Smooth muscle cell (in vitro differentiated cells): ENCODE results near the gene CCDC152. TPM values are rescaled to one million over a fixed set of nuclear protein-coding genes. Genes with fewer than 3 reads are reported as not detected.

Experiments used
- DNase-seq: peaks from one replicate; lab custom pipeline; 2025; ENCODE audit not compliant: unreplicated experiment; lab: John Stamatoyannopoulos, UW
- H2AFZ ChIP-seq: fragments of 200-600 bp; sonication (generic); 2 replicates; pipeline ENCODE4 v1.6.0; 2016; ENCODE audit warnings: antibody characterized with exemption, low read depth, mild to moderate bottlenecking
- H3F3A ChIP-seq: fragments of 200-600 bp; sonication (generic); 2 replicates; pipeline ENCODE4 v1.6.0; 2017; ENCODE audit warnings: antibody characterized with exemption, low read depth
- H3K27ac ChIP-seq: fragments of 200-600 bp; sonication (generic); 2 replicates; pipeline ENCODE4 v1.5.1; 2016; ENCODE audit warnings: low read depth, mild to moderate bottlenecking
- H3K27me3 ChIP-seq: fragments of 200-600 bp; sonication (generic); 2 replicates; pipeline ENCODE4 v1.6.1; 2016; ENCODE audit warnings: low read depth, mild to moderate bottlenecking
- H3K36me3 ChIP-seq: fragments of 200-600 bp; sonication (generic); 2 replicates; pipeline ENCODE4 v1.5.1; 2016; ENCODE audit warnings: low read depth
- H3K4me1 ChIP-seq: fragments of 200-600 bp; sonication (generic); 2 replicates; pipeline ENCODE4 v1.5.1; 2016; ENCODE audit warnings: low read depth
- H3K4me2 ChIP-seq: fragments of 200-600 bp; sonication (generic); 2 replicates; pipeline ENCODE4 v1.6.0; 2016; ENCODE audit warnings: mild to moderate bottlenecking
- H3K4me3 ChIP-seq: fragments of 200-600 bp; sonication (generic); 2 replicates; pipeline ENCODE4 v1.5.1; 2016; ENCODE audit warnings: mild to moderate bottlenecking
- H3K79me2 ChIP-seq: fragments of 200-600 bp; sonication (generic); 2 replicates; pipeline ENCODE4 v1.6.0; 2016; ENCODE audit warnings: low read depth, mild to moderate bottlenecking
- H3K9ac ChIP-seq: fragments of 200-600 bp; sonication (generic); 2 replicates; pipeline ENCODE4 v1.6.0; 2016; ENCODE audit warnings: low read depth
- H3K9me3 ChIP-seq: fragments of 200-600 bp; sonication (generic); replicated peaks from 2 replicates; pipeline ENCODE4 v1.5.1; 2016; ENCODE audit warnings: low read depth
- H4K20me1 ChIP-seq: fragments of 200-600 bp; sonication (generic); 2 replicates; pipeline ENCODE4 v1.6.0; 2016; ENCODE audit warnings: low read depth
- WGBS: methylation state at CpG from one replicate; pipeline ENCODE4 v1.1.7; 2016; ENCODE audit warnings: low lambda C conversion rate; 5-methylcytosine and 5-hydroxymethylcytosine counted together
- polyA plus RNA-seq: library from polyadenylated mRNA; unstranded; fragments of >200 nt; fragmentation: Nextera tagmentation; extraction: Ambion mirVana; gene quantifications from 2 replicates; pipeline ENCODE4 v1.2.1, GENCODE V29; 2016
- total RNA-seq: library from RNA; depleted of rRNA; stranded (reverse); fragments of >200 nt; gene quantifications from 2 replicates; pipeline ENCODE4 v1.2.3, GENCODE V29; 2014
- TF ChIP-seq, protein P1 (sequence below): fragments of 200-600 bp; sonication (generic); IDR thresholded peaks from 2 replicates; pipeline ENCODE4 v1.5.1; 2017; ENCODE audit warnings: borderline replicate concordance, mild to moderate bottlenecking, antibody characterized with exemption; ENCODE audit not compliant: insufficient read depth, poor library complexity, severe bottlenecking

The CCDC152 gene
- total and polyA plus RNA-seq, 2 experiments from 2014 or later = 1.4 to 1.6 TPM

DNA sequence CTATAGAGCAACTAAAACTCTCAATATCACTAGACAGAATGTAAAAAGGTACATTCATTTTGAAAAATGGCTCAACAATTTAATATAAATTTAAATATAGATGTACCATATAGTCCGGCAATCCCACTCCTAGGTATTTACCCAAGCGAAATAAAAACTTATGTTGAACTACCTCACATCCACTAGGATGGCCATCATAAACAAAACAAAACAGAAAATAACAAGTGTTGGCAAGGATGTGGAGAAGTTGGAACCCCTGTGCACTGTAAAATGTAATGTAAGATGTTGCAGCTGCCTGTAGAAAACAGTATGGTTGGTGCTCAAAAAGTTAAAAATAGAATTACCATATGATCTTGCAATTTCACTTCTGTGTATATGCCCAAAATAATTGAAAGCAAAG lies 91.9 kb downstream of the CCDC152 start:
- no peak overlapping the region for H3K4me3 ChIP-seq
- no peak for DNase-seq
- WGBS = 95% methylated on average over 2 of the region's 2 CpGs
- H3K4me2 ChIP-seq = no peak overlapping the region
- H3K79me2 ChIP-seq = no peaks in the 10 kb centered on the region
- no peak overlapping the region for H2AFZ ChIP-seq
- H3K27me3 ChIP-seq = no peaks in the 10 kb centered on the region
- H4K20me1 ChIP-seq = no peaks in the 10 kb centered on the region
- TF ChIP-seq, protein P1, sequence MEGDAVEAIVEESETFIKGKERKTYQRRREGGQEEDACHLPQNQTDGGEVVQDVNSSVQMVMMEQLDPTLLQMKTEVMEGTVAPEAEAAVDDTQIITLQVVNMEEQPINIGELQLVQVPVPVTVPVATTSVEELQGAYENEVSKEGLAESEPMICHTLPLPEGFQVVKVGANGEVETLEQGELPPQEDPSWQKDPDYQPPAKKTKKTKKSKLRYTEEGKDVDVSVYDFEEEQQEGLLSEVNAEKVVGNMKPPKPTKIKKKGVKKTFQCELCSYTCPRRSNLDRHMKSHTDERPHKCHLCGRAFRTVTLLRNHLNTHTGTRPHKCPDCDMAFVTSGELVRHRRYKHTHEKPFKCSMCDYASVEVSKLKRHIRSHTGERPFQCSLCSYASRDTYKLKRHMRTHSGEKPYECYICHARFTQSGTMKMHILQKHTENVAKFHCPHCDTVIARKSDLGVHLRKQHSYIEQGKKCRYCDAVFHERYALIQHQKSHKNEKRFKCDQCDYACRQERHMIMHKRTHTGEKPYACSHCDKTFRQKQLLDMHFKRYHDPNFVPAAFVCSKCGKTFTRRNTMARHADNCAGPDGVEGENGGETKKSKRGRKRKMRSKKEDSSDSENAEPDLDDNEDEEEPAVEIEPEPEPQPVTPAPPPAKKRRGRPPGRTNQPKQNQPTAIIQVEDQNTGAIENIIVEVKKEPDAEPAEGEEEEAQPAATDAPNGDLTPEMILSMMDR = no peak
- no peak overlapping the region for H3K9ac ChIP-seq
- no peaks in the 10 kb centered on the region for H3K4me1 ChIP-seq
- no peaks in the 10 kb centered on the region for H3F3A ChIP-seq
- no peaks in the 10 kb centered on the region for H3K36me3 ChIP-seq
- H3K27ac ChIP-seq = no peak overlapping the region
- H3K9me3 ChIP-seq = no peaks in the 10 kb centered on the region

DNA sequence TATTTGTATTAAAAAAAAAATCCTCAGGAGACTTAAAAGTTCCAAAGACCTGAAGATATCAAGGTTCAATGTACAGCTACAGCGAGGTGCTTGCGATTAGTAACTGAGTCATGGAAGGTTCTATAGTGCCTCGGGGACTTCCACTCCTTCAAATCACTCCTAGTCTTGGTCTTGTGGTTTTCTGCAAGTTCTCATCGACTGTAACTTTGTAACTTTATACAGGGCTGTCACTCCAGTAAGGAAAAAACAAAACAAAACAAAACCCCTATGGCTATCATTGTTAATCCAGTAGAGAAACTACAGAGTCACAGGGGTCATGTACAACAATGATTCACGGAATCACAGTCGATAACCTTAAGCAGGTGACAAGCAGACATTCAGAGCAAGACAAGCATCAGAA lies 94.9 kb downstream of the CCDC152 start:
- no peaks in the 10 kb centered on the region for H3K27me3 ChIP-seq
- H3K4me1 ChIP-seq = no peaks in the 10 kb centered on the region
- H3K9ac ChIP-seq = no peak overlapping the region
- H4K20me1 ChIP-seq = no peaks in the 10 kb centered on the region
- no peaks in the 10 kb centered on the region for H3K79me2 ChIP-seq
- no peak overlapping the region for H3K27ac ChIP-seq
- 60% methylated on average over 6 of the region's 6 CpGs for WGBS
- H3K4me2 ChIP-seq = no peak overlapping the region
- H3F3A ChIP-seq = no peaks in the 10 kb centered on the region
- TF ChIP-seq, protein P1 = no peak
- no peak overlapping the region for H3K4me3 ChIP-seq
- H2AFZ ChIP-seq = no peak overlapping the region
- no peaks in the 10 kb centered on the region for H3K9me3 ChIP-seq
- H3K36me3 ChIP-seq = no peaks in the 10 kb centered on the region
- no peak for DNase-seq

Other genes starting within 250 kb of the CCDC152 start
- gene SELENOP, start 55.1 kb downstream of the CCDC152 start, total RNA-seq = 11.9 and 14.0 TPM in 2 replicates
- gene SELENOP, start 55.1 kb downstream of the CCDC152 start, polyA plus RNA-seq = 11.1 and 12.2 TPM in 2 replicates